Fibroblast of skin of back (primary cell): ENCODE results near the gene POU3F1.

Source experiments
- DNase-seq: peaks from one replicate; pipeline ENCODE4 v3.0.0-alpha.2; 2013

The POU3F1 gene

GRCh38 chr1:38073534-38074301 lies 27.1 kb upstream of the POU3F1 start:
- no peak for DNase-seq

- no peak for DNase-seq
Observed at GRCh38 chr1:38072858-38073257, 26.3 kb upstream of the POU3F1 start.

DNA sequence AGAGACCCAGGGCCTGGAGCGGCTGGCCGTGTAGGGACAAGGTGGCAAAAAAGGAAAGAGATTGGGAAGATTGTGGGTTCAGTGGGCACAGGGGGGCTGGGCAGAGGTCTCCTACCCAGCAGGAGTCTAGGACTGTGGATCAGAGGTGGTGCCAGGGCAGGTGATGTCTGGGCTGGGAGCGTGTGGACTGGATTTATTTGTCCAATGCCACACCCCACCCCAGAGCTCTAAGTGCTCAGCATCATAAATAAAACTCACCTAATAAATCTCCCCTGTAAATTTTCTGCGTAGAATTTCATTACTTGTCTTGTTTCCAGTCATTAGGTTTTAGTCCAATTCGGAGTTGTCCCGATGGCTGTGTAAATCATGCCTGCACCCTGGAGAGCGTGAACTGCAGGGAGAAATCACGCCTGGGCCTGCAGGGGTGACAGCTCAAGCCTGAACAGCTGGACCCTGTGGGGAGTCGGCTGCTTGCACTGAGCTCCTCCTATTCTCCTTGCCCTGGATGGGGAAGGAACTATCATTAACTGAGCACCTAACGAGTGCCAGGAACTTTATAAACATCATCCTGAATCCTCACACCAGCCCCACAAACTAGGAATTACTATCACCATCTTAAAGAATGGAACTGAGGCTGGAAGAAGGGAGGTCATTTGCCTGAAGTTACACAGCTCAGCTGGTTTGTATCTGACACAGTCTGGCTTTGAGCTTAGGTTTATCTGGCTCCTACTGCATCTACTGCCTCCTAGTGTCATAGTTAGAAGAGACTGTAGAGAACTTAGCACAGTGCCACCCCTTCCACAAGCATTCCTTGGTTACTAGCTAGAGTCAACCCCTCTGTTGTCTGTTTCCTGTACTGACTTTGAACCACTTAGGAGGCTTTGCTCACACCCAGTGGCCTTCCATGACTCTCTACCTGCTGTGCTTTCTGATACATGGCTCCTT lies 25.0 kb upstream of the POU3F1 start:
- DNase-seq, result peak; percentile 28

GRCh38 chr1:38068980-38069340 lies 22.4 kb upstream of the POU3F1 start:
- no peak for DNase-seq

DNA sequence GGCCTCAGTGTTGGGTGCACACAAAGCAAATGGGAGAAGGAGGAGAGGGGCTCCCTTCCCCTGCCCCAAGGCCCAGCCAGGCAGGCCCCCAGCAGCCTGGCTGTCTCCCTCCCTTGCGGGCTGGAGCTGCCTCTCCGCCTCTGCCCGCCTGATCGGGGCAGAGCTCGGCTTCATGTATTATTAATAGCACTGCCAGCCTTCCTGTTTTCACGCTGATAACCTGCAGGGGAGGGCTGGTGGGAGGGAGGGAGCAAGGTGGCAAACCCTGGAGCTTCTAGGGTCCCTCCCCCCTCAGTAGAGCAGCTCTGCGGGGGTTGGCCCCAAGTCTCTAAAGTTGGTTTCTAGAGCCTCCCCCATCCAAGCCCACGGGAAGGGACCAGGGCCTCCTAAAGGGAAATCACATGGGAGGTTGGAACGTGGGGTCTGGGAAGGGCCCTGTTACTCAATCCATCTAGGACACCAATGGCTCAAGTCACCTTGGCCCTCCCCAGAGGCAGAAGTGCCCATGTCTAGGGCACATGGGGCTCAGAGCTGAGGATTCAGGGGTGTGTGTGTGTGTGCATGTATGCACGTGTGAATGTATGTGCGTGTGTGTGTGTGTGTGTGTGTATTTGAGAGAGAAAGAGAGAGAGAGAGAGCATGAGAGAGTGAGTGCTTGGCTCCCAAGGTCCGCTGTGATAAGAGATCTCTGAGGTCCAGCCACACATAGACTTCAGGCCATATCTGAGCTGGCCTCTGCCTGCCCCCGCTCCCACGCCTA lies 21.8 kb upstream of the POU3F1 start:
- no peak for DNase-seq

DNA sequence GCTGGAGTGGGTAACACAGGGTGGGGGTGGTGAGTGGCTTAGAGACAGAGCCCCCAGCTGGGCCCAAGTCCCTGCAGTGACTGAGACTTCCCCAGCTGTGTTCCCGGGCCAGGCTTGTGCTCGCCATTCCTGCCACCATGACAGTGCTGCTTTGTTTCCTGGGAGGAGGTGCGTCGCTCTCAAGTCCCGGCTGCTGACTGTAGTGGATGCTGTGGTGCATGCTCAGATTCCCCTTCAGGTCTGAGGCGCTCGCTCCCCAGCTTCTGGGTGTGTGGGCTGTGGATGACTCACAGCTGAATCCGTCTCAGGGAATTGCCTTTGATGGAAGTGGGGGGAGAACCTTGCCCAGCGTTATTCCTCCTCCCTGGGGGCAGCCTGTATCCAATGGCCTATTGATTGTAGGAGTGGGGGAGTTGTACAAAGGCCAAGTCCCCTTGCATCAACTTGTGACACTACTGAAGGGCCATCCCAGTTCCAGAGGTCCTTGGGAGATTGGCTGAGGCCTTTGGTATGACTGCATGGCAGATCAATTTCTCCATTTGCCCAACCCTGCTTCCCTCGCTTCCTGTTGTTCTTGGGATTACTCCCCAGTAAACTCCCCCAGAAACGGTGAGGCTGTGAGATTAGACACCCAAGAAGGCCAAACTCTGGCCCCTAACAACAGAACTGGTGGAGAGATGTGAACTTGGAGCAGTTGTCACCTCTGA lies 17.8 kb upstream of the POU3F1 start:
- DNase-seq, result peak; percentile 82

DNA sequence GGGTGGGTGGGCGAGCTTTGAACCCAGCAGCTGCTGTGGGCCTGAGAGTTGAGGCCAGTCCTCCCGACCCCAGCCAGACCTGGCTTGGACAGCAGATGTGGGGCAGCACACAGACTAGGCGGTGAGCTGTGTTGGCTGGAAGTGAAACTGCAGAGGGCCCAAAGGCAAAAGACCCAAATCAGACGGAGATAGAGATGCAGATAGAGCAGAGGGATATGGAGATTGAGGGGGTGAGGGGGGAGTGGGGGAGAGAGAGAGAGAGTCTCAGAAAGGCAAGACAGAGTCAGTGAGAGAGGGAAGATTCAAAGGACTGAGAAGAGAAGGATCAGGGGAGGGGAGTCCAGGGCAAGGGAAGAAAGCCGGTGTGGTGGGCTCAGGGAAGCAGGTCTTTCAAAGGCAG lies 17.0 kb upstream of the POU3F1 start:
- no peak for DNase-seq

DNA sequence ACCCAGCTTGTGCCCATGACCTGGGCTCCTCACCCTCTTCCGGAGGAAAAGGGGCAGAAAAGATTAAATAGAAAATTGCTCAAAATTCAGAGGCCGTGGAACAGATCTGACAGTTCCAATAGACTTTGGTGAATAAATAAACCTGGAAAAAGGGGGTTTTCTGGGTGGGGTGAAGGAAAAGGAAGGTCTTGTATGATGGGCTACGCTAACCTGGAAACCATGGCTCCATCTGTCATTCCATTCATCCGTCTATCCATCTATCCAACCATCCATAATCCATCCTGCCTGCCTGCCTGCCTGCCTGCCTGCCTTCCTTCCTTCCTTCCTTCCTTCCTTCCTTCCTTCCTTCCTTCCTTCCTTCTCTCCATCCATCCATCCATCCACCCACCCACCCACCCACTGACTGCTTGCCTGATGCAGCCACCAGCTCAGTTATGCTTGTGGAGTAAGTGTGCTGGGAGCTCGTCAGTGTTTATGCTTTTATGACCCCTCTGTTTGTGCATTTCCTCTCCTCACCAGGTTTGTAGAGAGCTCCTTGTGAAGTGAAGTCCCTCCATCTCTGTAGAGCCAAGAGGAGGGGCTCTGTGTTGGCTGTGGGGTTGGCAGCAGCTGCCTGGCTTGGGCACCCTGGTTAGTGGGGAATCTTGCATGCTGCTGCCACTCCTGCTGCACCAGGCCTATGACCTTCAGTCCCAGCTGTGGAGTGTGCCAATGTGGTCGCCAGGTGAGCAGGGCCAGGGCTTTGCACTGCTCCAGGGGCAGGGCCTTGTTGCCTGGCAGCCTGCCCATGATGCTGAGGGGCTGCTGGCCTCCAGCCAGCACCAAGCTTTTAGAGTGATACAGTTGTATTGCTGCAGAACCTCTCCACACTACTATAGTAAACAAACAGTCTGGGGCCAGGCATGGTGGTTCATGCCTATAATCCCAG lies 16.0 kb upstream of the POU3F1 start:
- DNase-seq, result no peak

- no peak for DNase-seq
Observed at GRCh38 chr1:38061883-38062328, 15.3 kb upstream of the POU3F1 start.

DNA sequence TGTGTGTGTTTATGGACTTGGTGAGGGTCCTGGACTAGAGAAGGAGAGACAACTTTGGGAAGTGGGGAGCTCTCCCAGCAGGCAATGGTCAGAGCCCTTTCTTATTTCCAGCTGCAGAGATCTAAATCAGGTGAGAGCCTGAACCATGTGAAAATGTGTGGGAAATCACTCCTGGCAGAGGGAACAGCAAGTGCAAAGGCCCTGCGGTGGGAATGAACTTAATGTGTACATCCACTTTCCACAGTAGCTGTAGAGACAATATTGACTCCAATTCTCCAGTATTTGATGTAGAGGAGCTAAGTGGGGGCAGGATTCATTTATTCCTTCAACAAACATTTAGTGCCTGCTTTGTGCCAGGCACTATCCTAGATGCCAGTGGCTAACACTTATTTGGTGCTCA lies 14.7 kb upstream of the POU3F1 start:
- DNase-seq, result no peak

DNA sequence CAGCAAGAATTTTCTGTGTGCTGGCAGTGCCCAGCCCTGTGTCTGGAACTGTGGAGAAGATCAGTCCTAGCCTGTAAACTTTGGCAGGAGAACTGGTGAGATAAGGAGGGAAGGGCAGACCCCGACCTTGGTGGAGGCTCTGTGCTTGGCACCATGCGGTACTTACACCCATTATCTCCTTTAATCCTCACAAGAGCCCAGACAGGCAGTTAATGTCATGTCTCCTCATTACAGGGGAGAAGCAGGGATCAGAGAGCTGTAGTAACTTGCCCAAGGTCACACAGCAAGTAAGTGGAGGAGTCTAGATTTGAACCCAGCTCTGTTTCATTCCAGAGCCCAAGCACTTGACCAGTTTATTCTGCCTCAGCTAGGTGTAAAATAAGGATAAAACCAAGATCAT lies 13.9 kb upstream of the POU3F1 start:
- DNase-seq, result no peak

DNA sequence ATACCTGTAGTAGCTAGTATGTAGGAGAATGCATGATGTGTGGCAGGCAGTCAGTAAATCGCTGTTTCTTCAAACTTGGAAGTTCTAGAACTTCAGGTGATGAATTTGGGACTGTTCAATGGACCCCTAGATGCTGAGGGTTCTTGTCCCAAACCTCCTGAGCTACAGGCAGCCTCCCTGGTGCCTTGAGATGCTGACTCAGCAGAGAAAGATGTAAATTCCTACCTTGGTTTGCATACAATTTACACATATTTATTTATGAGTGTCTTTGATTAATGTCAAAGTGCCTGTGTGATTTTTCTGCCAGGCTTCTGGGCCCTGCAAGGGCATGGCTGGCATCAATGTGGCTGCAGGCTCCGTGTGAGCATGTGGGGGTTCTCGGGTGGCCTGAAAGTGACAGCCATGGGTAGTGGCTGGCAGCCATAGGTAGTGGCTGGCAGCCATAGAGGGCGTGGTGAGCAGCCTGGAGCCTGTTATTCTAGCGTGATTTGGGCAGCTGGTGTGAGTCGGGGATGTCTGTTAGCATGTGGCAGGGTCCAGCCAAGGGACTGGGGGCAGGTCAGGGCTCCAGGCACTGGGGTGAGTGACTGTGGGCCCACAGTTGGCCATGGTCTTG lies 13.2 kb upstream of the POU3F1 start:
- DNase-seq, result no peak

- no peak for DNase-seq
Observed at GRCh38 chr1:38055965-38056364, 9.4 kb upstream of the POU3F1 start.

GRCh38 chr1:38055398-38055797 lies 8.8 kb upstream of the POU3F1 start:
- no peak for DNase-seq

GRCh38 chr1:38053416-38054091 lies 7.0 kb upstream of the POU3F1 start:
- no peak for DNase-seq

DNA sequence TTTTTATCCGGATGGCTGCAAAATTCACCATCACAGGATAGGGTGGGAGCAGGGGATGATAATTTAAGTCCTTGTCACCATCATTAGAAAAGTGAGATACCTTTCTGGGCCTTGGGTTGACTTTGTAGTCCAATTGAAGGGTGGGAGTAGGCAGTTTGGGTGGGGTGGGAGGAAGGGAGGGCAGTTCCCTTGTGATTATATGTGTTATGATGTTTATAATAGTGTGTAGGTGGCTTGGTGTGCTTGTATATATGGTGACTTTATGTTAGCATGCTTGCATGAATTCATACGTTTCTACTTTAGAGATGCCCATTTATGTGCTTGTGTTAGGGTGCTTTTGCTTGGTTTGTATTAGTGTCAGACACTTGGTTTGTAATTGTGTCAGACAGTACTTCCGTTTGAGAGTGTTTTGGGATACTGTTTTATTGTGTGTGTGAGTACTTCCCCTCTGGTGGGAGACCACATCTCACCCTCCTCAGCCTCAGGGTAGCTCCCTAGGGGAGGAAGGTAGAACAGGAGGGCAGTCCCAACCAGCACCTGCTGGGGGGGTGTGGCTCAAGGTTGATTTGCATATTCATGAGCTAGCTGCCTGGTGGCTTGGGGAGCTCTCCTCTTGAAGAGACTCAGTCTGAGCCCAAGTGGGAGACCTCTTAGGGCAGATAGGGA lies 6.3 kb upstream of the POU3F1 start:
- DNase-seq, result no peak

GRCh38 chr1:38051079-38051543 lies 4.5 kb upstream of the POU3F1 start:
- no peak for DNase-seq

DNA sequence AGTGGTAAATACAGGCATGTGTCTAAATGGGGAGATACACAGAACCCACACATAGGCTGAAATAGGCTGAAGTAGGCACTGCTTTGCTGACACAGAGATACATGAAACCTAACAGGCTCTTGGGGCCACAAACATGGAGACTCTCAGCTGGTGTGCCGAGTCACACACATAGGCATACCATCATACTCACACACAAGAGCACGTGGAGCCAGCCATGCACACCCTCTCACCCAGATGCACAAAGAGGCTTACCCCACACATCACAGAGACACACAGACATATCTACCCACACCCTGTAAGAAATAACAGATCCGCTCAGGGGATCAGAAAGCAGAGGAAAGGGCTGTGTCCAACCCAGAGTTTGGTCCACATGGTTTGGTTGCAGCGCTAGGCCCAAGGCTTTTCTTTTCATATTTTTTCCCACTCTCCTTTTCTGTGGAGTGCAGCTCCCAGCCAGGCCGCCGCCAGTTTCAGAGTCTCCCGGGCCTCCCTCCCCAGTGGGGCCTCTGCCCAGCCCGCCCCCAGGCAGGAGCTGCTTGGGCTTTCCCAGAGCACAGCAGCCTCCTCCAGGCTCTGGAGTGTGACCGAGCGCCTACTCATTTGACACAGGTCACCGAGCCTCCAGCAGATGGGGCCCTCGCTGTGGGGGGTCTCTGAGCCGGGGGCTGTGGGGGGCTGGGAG lies 3.9 kb upstream of the POU3F1 start:
- DNase-seq, result no peak
